NCI-H128 (cell line): ENCODE results near the gene LCN6.
A peak's percentile ranks its signal among the peaks of the same experiment; 100 is the strongest.
"Not testable (repeated sequence)": the region's sequence is repeated elsewhere in the genome, so short reads cannot be mapped to it uniquely, and the experiment has no call there.

ENCODE experiments used
- DNase-seq: peaks from one replicate; lab custom pipeline; 2025; ENCODE audit not compliant: unreplicated experiment; lab: John Stamatoyannopoulos, UW

LCN6 gene

GRCh38 chr9:136711751-136712689 lies 36.3 kb downstream of the LCN6 start, which contains the start of gene DIPK1B:
DIPK1B (plus strand) TSS chr9:136712572; CDS start chr9:136712666, 94 bp downstream.
- peak; percentile 53 for DNase-seq

GRCh38 chr9:136711219-136711648 lies 37.1 kb downstream of the LCN6 start:
- not testable (repeated sequence) for DNase-seq

- DNase-seq = no peak
These were observed 37.8 kb downstream of the LCN6 start for GRCh38 chr9:136710543-136710942.

- no peak for DNase-seq
These were observed 38.7 kb downstream of the LCN6 start for GRCh38 chr9:136709454-136710109.

- no peak for DNase-seq
These were observed 40.3 kb downstream of the LCN6 start for GRCh38 chr9:136707849-136708517.

- DNase-seq = no peak
These were observed 41.3 kb downstream of the LCN6 start for GRCh38 chr9:136707011-136707410.

GRCh38 chr9:136705564-136705963 lies 42.8 kb downstream of the LCN6 start:
- DNase-seq = no peak

- not testable (repeated sequence) for DNase-seq
These were observed 43.6 kb downstream of the LCN6 start for GRCh38 chr9:136704741-136705140.

- no peak for DNase-seq
These were observed 45.0 kb downstream of the LCN6 start for GRCh38 chr9:136703276-136703860.

GRCh38 chr9:136701668-136702053 lies 46.7 kb downstream of the LCN6 start:
- no peak for DNase-seq

- DNase-seq = no peak
These were observed 47.2 kb downstream of the LCN6 start for GRCh38 chr9:136700959-136701667.

- DNase-seq = no peak
These were observed 48.0 kb downstream of the LCN6 start for GRCh38 chr9:136700304-136700703.

GRCh38 chr9:136698635-136699246 lies 49.6 kb downstream of the LCN6 start:
- DNase-seq = no peak

GRCh38 chr9:136697821-136698526 lies 50.4 kb downstream of the LCN6 start:
- no peak for DNase-seq

GRCh38 chr9:136697146-136697820 lies 51.0 kb downstream of the LCN6 start:
- no peak for DNase-seq

- DNase-seq = no peak
These were observed 51.8 kb downstream of the LCN6 start for GRCh38 chr9:136696502-136696901.

GRCh38 chr9:136695955-136696354 lies 52.4 kb downstream of the LCN6 start:
- DNase-seq = no peak

GRCh38 chr9:136695435-136695895 lies 52.9 kb downstream of the LCN6 start:
- peak; percentile 39 for DNase-seq

GRCh38 chr9:136694872-136695247 lies 53.5 kb downstream of the LCN6 start:
- DNase-seq = no peak
